Tibial nerve (tissue), 4 donors: Measurements from ENCODE around the gene SPDYE16.
"Not testable (repeated sequence)": the region's sequence is repeated elsewhere in the genome, so short reads cannot be mapped to it uniquely, and the experiment has no call there.

Experiments used
- CTCF ChIP-seq, 5 experiments: fragments of 200-600 bp in 3 of 5; fragments of 450-650 bp in 2 of 5; sonication (generic) in 3 of 5; IDR thresholded peaks; one replicate each; pipeline ENCODE4 v1.5.1; 2016 to 2019; ENCODE audit warnings: antibody characterized with exemption in 5 of 5, mild to moderate bottlenecking in 3 of 5, moderate library complexity in 2 of 5
- EP300 ChIP-seq, 2 donors: sonication (generic); formaldehyde crosslinking; IDR thresholded peaks; one replicate each; pipeline ENCODE4 v1.6.1; 2017; ENCODE audit warnings: antibody characterized with exemption in 2 of 2, mild to moderate bottlenecking in 1 of 2

- TF ChIP-seq EP300, CTCF (IDR thresholded peaks at IDR 0.05): not testable (repeated sequence)
Measured at GRCh38 chr7:76561342-76561741, 18.2 kb upstream of the SPDYE16 start.
